ENCODE measurements around the gene TP53RK. TPM values are rescaled to one million over a fixed set of nuclear protein-coding genes. Genes with fewer than 3 reads are reported as not detected.
A peak's percentile ranks its signal among the peaks of the same experiment; 100 is the strongest.

The TP53RK gene
- total and polyA plus RNA-seq, 2 of the 13 experiments (the other 11 are each of a cell fraction or from before 2014, with no cell fraction given), result 12.9 to 25.5 TPM

DNA sequence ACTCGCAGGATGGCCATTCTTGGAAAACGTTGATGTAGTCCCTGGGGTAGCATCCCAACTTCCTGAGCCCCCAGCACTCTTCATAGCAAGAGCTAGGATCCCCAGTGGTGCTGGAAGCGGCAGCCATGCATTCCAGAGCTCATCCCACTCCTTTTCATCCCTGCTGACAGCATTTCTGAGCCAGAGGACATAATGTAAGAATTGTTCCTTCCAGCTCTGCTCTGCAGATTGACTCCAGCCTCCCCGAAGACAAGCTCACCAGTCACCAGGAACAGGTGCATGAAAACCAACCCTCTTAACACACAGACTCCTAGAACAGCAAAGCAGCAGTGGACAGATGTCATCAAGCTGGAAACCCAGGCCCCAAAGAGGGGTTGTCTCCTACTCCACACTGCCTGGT lies 41.8 kb downstream of the TP53RK start:
- intact Hi-C loops (cut with micrococcal nuclease; ENCODE audit: unreplicated experiment), result no loop called here
- peaks cover 91% of the 10 kb centered on the region for H3K4me1 ChIP-seq (ENCODE audit: insufficient read depth, low read length)
- POLR2A ChIA-PET, result interaction anchor here (1.0 to 7.6 kb wide), 7 partner anchors 9 to 43 kb away, joined by 3 to 72 read pairs (median 13); partner anchors contain the start of gene TP53RK
- FAIRE-seq, result no peak
- no peak overlapping the region for H3K4me3 ChIP-seq (replicated peaks in 1 of 3; ENCODE audit: insufficient read depth in 1 of 3, low read depth in 2 of 3, low read length in 3 of 3)
- H3K27me3 ChIP-seq (ENCODE audit: control insufficient read depth in 1 of 2, insufficient read depth in 2 of 2, low read length in 2 of 2), result no peaks in the 10 kb centered on the region
- CTCF ChIA-PET (ENCODE audit: low intra/inter-chr PET ratio, low total read pairs), result no interaction called here
- 0 out of 2 replicates have a peak, but pooled peaks have one; percentile 21 for TF ChIP-seq POLR2G (IDR thresholded peaks at IDR 0.05; ENCODE audit: low read depth, low read length)
- no peak for TF ChIP-seq FOXA1 (IDR thresholded peaks at IDR 0.05)
- 0 out of 2 replicates have a peak, but pooled peaks have one; percentile 28 for TF ChIP-seq FOXA1 (CRISPR knock-in tag; IDR thresholded peaks at IDR 0.05)
- no peak for TF ChIP-seq POLR2AphosphoS2 (IDR thresholded peaks at IDR 0.05; ENCODE audit: low read depth, low read length)
- no peaks in the 10 kb centered on the region for H4K20me1 ChIP-seq (ENCODE audit: insufficient read depth, low read length)
- ATAC-seq, result no peak
- no peak overlapping the region for H3K9ac ChIP-seq (ENCODE audit: insufficient read depth, low read depth, low read length)
- no TSS peak for BruUV-seq (replicated peaks)
- H3K4me2 ChIP-seq (ENCODE audit: low read depth, low read length), result peak overlapping the region; percentile 84; the same call in 1 of the 2 replicates
- H3K36me3 ChIP-seq (replicated peaks in 1 of 2; ENCODE audit: control insufficient read depth in 1 of 2, insufficient read depth in 2 of 2, low read length in 2 of 2), result peaks cover 1 to 11% of the 10 kb centered on the region in 2 experiments
- DNase-seq (ENCODE audit: low spot score), result no peak
- peaks cover 51% of the 10 kb centered on the region for H3K79me2 ChIP-seq (ENCODE audit: insufficient read depth, low read length)
- 83% methylated on average over 4 of the region's 4 CpGs for WGBS (ENCODE audit: low lambda C conversion rate)
- in situ Hi-C loops (cut with HindIII; ENCODE audit: extremely low pct_ligation_motif_present, low pct_unique_long_range_greater_than_20kb), result loop anchor here (5.0 kb wide), 1 partner anchor 35 kb away; no protein-coding TSS in a partner anchor
- H2AFZ ChIP-seq (ENCODE audit: low read length), result no peak overlapping the region
- peak overlapping the region; percentile 21 for H3K27ac ChIP-seq (ENCODE audit: extremely low read length, insufficient read depth, low read length)
- H3K9me3 ChIP-seq (ENCODE audit: low read length), result no peaks in the 10 kb centered on the region

GRCh38 chr20:46646659-46647380 lies 42.4 kb downstream of the TP53RK start:
- no peaks in the 10 kb centered on the region for H3K9me3 ChIP-seq (ENCODE audit: low read length)
- H3K79me2 ChIP-seq (ENCODE audit: insufficient read depth, low read length), result peaks cover 56% of the 10 kb centered on the region
- no peak for ATAC-seq
- no peak overlapping the region for H3K9ac ChIP-seq (ENCODE audit: insufficient read depth, low read depth, low read length)
- WGBS (ENCODE audit: low lambda C conversion rate), result 92% methylated on average over 3 of the region's 3 CpGs
- no peak for DNase-seq (ENCODE audit: low spot score)
- no peak overlapping the region for H3K4me3 ChIP-seq (replicated peaks in 1 of 3; ENCODE audit: insufficient read depth in 1 of 3, low read depth in 2 of 3, low read length in 3 of 3)
- CTCF ChIA-PET (ENCODE audit: low intra/inter-chr PET ratio, low total read pairs), result no interaction called here
- H3K4me1 ChIP-seq (ENCODE audit: insufficient read depth, low read length), result peaks cover 91% of the 10 kb centered on the region
- in situ Hi-C loops (cut with HindIII; ENCODE audit: extremely low pct_ligation_motif_present, low pct_unique_long_range_greater_than_20kb), result loop anchor here (5.0 kb wide), 1 partner anchor 35 kb away; no protein-coding TSS in a partner anchor
- H2AFZ ChIP-seq (ENCODE audit: low read length), result no peak overlapping the region
- intact Hi-C loops (cut with micrococcal nuclease; ENCODE audit: unreplicated experiment), result no loop called here
- no peak for FAIRE-seq
- BruUV-seq (replicated peaks), result no TSS peak
- H3K36me3 ChIP-seq (replicated peaks in 1 of 2; ENCODE audit: control insufficient read depth in 1 of 2, insufficient read depth in 2 of 2, low read length in 2 of 2), result peaks cover 5 to 18% of the 10 kb centered on the region in 2 experiments
- no peak for TF ChIP-seq ZNF709 (CRISPR knock-in tag; IDR thresholded peaks at IDR 0.05)
- TF ChIP-seq TEAD3 (CRISPR knock-in tag; optimal IDR thresholded peaks at IDR 0.05; ENCODE audit: borderline replicate concordance), result peak; percentile 12
- TF ChIP-seq CHD4 (IDR thresholded peaks at IDR 0.05; ENCODE audit: borderline replicate concordance, low read length), result peak; percentile 28; the same call in 1 of the 2 replicates
- TF ChIP-seq MEF2D (CRISPR knock-in tag; IDR thresholded peaks at IDR 0.05), result no peak
- H3K4me2 ChIP-seq (ENCODE audit: low read depth, low read length), result no peak overlapping the region
- POLR2A ChIA-PET, result interaction anchor here (1.0 to 7.6 kb wide), 8 partner anchors 9 to 43 kb away, joined by 3 to 72 read pairs (median 10); partner anchors contain the start of gene TP53RK
- no peaks in the 10 kb centered on the region for H4K20me1 ChIP-seq (ENCODE audit: insufficient read depth, low read length)
- no peaks in the 10 kb centered on the region for H3K27me3 ChIP-seq (ENCODE audit: control insufficient read depth in 1 of 2, insufficient read depth in 2 of 2, low read length in 2 of 2)
- H3K27ac ChIP-seq (ENCODE audit: extremely low read length, insufficient read depth, low read length), result no peak overlapping the region

All from HepG2 (cell line).